H9 (cell line): ENCODE results near the gene PADI4. TPM values are rescaled to one million over a fixed set of nuclear protein-coding genes. Genes with fewer than 3 reads are reported as not detected.

Source experiments
- DNase-seq: peaks from one replicate; pipeline ENCODE4 v3.0.0-alpha.2; 2017
- H2AFZ ChIP-seq: one replicate; pipeline ENCODE4 v1.6.1; 2013; ENCODE audit warnings: mild to moderate bottlenecking, low read length, control low read depth, moderate library complexity
- H2AK5ac ChIP-seq: 2 replicates; pipeline ENCODE4 v1.6.1; 2013; ENCODE audit warnings: low read length, control low read depth, mixed read lengths; ENCODE audit not compliant: insufficient read length
- H2BK120ac ChIP-seq: one replicate; pipeline ENCODE4 v1.6.1; 2013; ENCODE audit warnings: low read depth, mild to moderate bottlenecking, low read length, control low read depth, inconsistent platforms; ENCODE audit not compliant: poor library complexity, severe bottlenecking
- H2BK12ac ChIP-seq: 2 replicates; pipeline ENCODE4 v1.6.1; 2013; ENCODE audit warnings: low read length, control low read depth, mixed read lengths, low read depth; ENCODE audit not compliant: insufficient read length
- H2BK15ac ChIP-seq: 2 replicates; pipeline ENCODE4 v1.6.1; 2013; ENCODE audit warnings: low read depth, low read length, control low read depth
- H2BK20ac ChIP-seq: one replicate; pipeline ENCODE4 v1.6.1; 2013; ENCODE audit warnings: low read depth, mild to moderate bottlenecking, low read length, control low read depth, inconsistent platforms; ENCODE audit not compliant: poor library complexity, severe bottlenecking
- H2BK5ac ChIP-seq: 2 replicates; pipeline ENCODE4 v1.6.1; 2013; ENCODE audit warnings: low read length, control low read depth, mixed read lengths; ENCODE audit not compliant: insufficient read length
- H3K14ac ChIP-seq: 2 replicates; pipeline ENCODE4 v1.6.1; 2013; ENCODE audit warnings: low read length, control low read depth; ENCODE audit not compliant: insufficient read depth
- H3K18ac ChIP-seq: 2 replicates; pipeline ENCODE4 v1.6.1; 2013; ENCODE audit warnings: low read depth, mild to moderate bottlenecking, mixed read lengths, low read length, control low read depth; ENCODE audit not compliant: insufficient read length
- H3K23ac ChIP-seq: 2 replicates; pipeline ENCODE4 v1.6.1; 2013; ENCODE audit warnings: low read length, control low read depth, mixed read lengths, low read depth; ENCODE audit not compliant: insufficient read length
- H3K23me2 ChIP-seq: 2 replicates; pipeline ENCODE4 v1.6.1; 2013; ENCODE audit warnings: low read depth, mild to moderate bottlenecking, mixed read lengths, low read length, control low read depth; ENCODE audit not compliant: insufficient read length, poor library complexity, severe bottlenecking
- H3K27ac ChIP-seq: 2 replicates; pipeline ENCODE4 v1.5.1; 2013; ENCODE audit warnings: low read length, control low read depth, mixed read lengths, low read depth; ENCODE audit not compliant: insufficient read length
- H3K27me3 ChIP-seq: 2 replicates; pipeline ENCODE4 v1.6.1; 2013; ENCODE audit warnings: low read length, control low read depth, inconsistent platforms; ENCODE audit not compliant: insufficient read depth
- H3K4ac ChIP-seq: 2 replicates; pipeline ENCODE4 v1.6.1; 2013; ENCODE audit warnings: low read depth, mild to moderate bottlenecking, control low read depth, inconsistent platforms, low read length, moderate library complexity
- H3K4me1 ChIP-seq: 2 replicates; pipeline ENCODE4 v1.6.1; 2013; ENCODE audit warnings: low read length, control low read depth, inconsistent platforms; ENCODE audit not compliant: insufficient read depth
- H3K4me2 ChIP-seq: 2 replicates; pipeline ENCODE4 v1.6.1; 2013; ENCODE audit warnings: low read length, control low read depth, mixed read lengths; ENCODE audit not compliant: insufficient read length, insufficient read depth
- H3K56ac ChIP-seq: 2 replicates; pipeline ENCODE4 v1.6.1; 2013; ENCODE audit warnings: low read depth, mild to moderate bottlenecking, mixed read lengths, low read length, control low read depth; ENCODE audit not compliant: insufficient read length
- H3K79me1 ChIP-seq: 2 replicates; pipeline ENCODE4 v1.6.1; 2013; ENCODE audit warnings: low read depth, mild to moderate bottlenecking, moderate library complexity, low read length, control low read depth, inconsistent platforms; ENCODE audit not compliant: insufficient read depth, poor library complexity, severe bottlenecking
- H3K79me2 ChIP-seq: 2 replicates; pipeline ENCODE4 v1.6.1; 2013; ENCODE audit warnings: low read length, control low read depth, inconsistent platforms; ENCODE audit not compliant: insufficient read depth
- H3K9ac ChIP-seq: 2 replicates; pipeline ENCODE4 v1.6.1; 2013; ENCODE audit warnings: low read length, control low read depth, mixed read lengths; ENCODE audit not compliant: insufficient read length; ENCODE audit errors: extremely low read depth
- H3K9me3 ChIP-seq: one replicate; pipeline ENCODE4 v1.6.1; 2013; ENCODE audit warnings: low read depth, low read length, inconsistent platforms; ENCODE audit not compliant: control insufficient read depth
- H3T11ph ChIP-seq: one replicate; pipeline ENCODE4 v1.6.1; 2013; ENCODE audit warnings: mild to moderate bottlenecking, low read length, control low read depth, inconsistent platforms
- H4K20me1 ChIP-seq: one replicate; pipeline ENCODE4 v1.6.1; 2013; ENCODE audit not compliant: control insufficient read depth, insufficient read length, insufficient read depth
- H4K5ac ChIP-seq: 2 replicates; pipeline ENCODE4 v1.6.1; 2013; ENCODE audit warnings: low read depth, mild to moderate bottlenecking, mixed read lengths, low read length, control low read depth; ENCODE audit not compliant: insufficient read length
- H4K8ac ChIP-seq: replicated peaks from 2 replicates; pipeline ENCODE4 v1.6.1; 2013; ENCODE audit warnings: low read length, control low read depth, mixed read lengths, low read depth; ENCODE audit not compliant: insufficient read length
- H4K91ac ChIP-seq: 2 replicates; pipeline ENCODE4 v1.6.1; 2013; ENCODE audit warnings: low read depth, mild to moderate bottlenecking, moderate library complexity, mixed read lengths, low read length, control low read depth; ENCODE audit not compliant: insufficient read length
- H3K27ac Mint-ChIP-seq, 3 experiments: 2 replicates in 2 of 3; 3 replicates in 1 of 3; pipeline ENCODE4 v1.8.0; 2020 to 2021; ENCODE audit warnings: mixed read lengths in 3 of 3, mild to moderate bottlenecking in 1 of 3, moderate library complexity in 1 of 3
- H3K27me3 Mint-ChIP-seq: 2 replicates; pipeline ENCODE4 v1.8.0; 2021; ENCODE audit warnings: low read depth, mild to moderate bottlenecking, moderate library complexity, mixed read lengths
- H3K36me3 Mint-ChIP-seq, 3 experiments: 2 replicates in 2 of 3; 3 replicates in 1 of 3; pipeline ENCODE4 v1.8.0; 2020 to 2021; ENCODE audit warnings: low read depth in 3 of 3, mixed read lengths in 3 of 3; ENCODE audit not compliant: insufficient read depth in 1 of 3
- H3K4me1 Mint-ChIP-seq, 2 experiments: 2 replicates each; pipeline ENCODE4 v1.8.0; 2020; ENCODE audit warnings: mixed read lengths in 2 of 2
- H3K4me3 Mint-ChIP-seq, 2 experiments: 2 replicates in 1 of 2; 3 replicates in 1 of 2; pipeline ENCODE4 v1.8.0; 2020 to 2021; ENCODE audit warnings: mild to moderate bottlenecking in 2 of 2, mixed read lengths in 2 of 2, moderate library complexity in 1 of 2
- H3K9me3 Mint-ChIP-seq, 2 experiments: 2 replicates in 1 of 2; 3 replicates in 1 of 2; pipeline ENCODE4 v1.8.0; 2020; ENCODE audit warnings: mild to moderate bottlenecking in 2 of 2, mixed read lengths in 2 of 2, moderate library complexity in 1 of 2
- CTCF ChIP-seq: fragments of 200-600 bp; sonication (generic); conservative IDR thresholded peaks from 3 replicates; pipeline ENCODE4 v1.8.0; 2021; ENCODE audit warnings: antibody characterized with exemption, mild to moderate bottlenecking
- WGBS: extraction: QIAGEN DNeasy Blood & Tissue Kit; methylation state at CpG from one replicate; pipeline ENCODE4 v1.1.7; 2013; ENCODE audit warnings: missing lambda C conversion rate, low lambda C conversion rate, mixed read lengths; ENCODE audit not compliant: insufficient read length; ENCODE audit errors: extremely low coverage; 5-methylcytosine and 5-hydroxymethylcytosine counted together
- total RNA-seq: library from RNA; stranded (reverse); gene quantifications from 2 replicates; pipeline ENCODE4 v1.2.1, GENCODE V29; 2021

PADI4 gene
- total RNA-seq, 1 experiment from 2014 or later = 0.13 TPM

GRCh38 chr1:17265162-17265561 is 42.8 kb upstream of the PADI4 start:
- no CpG with 5 or more reads among the region's 2 CpGs for WGBS
- H4K5ac ChIP-seq = no peak overlapping the region
- H4K91ac ChIP-seq = no peak overlapping the region
- Mint-ChIP-seq H3K4me1 (peaks cover 0 to 3% of the 10 kb centered on the region in 2 experiments; a peak in 2 of 4 replicates), H3K27me3 (no peaks in the 10 kb centered on the region), H3K9me3 (peaks cover 4 to 5% of the 10 kb centered on the region in 2 experiments; a peak in 4 of 5 replicates), H3K4me3 (no peak overlapping the region), H3K36me3 (peaks cover 0 to 5% (median 0%) of the 10 kb centered on the region in 3 experiments; a peak in 2 of 7 replicates), H3K27ac (peak overlapping the region in 1 of 3 experiments; percentile 73; a peak in 3 of 7 replicates)
- H3K27me3 ChIP-seq = no peaks in the 10 kb centered on the region
- H2BK12ac ChIP-seq = no peak overlapping the region
- H3K18ac ChIP-seq = no peak overlapping the region
- H3K56ac ChIP-seq = no peak overlapping the region
- H3K9ac ChIP-seq = no peak overlapping the region
- no peak overlapping the region for H3T11ph ChIP-seq
- no peaks in the 10 kb centered on the region for H3K79me1 ChIP-seq
- no peak overlapping the region for H2BK120ac ChIP-seq
- no peaks in the 10 kb centered on the region for H4K20me1 ChIP-seq
- no peak overlapping the region for H3K23ac ChIP-seq
- no peak overlapping the region for H3K4me2 ChIP-seq
- no peak overlapping the region for H2BK5ac ChIP-seq
- no peak overlapping the region for H4K8ac ChIP-seq
- no peak overlapping the region for H2AFZ ChIP-seq
- no peak overlapping the region for H2BK20ac ChIP-seq
- peak; percentile 41 for TF ChIP-seq CTCF
- peak; percentile 62 for DNase-seq
- no peak overlapping the region for H2BK15ac ChIP-seq
- H3K4ac ChIP-seq = no peak overlapping the region
- no peak overlapping the region for H2AK5ac ChIP-seq
- no peaks in the 10 kb centered on the region for H3K4me1 ChIP-seq
- no peaks in the 10 kb centered on the region for H3K79me2 ChIP-seq
- no peaks in the 10 kb centered on the region for H3K23me2 ChIP-seq
- no peak overlapping the region for H3K14ac ChIP-seq
- H3K27ac ChIP-seq = no peak overlapping the region
- no peaks in the 10 kb centered on the region for H3K9me3 ChIP-seq
